Mesenchymal stem cell (in vitro differentiated cells and primary cell): ENCODE data around the gene XAGE1B.
"Not testable (repeated sequence)": the region's sequence is repeated elsewhere in the genome, so short reads cannot be mapped to it uniquely, and the experiment has no call there.

ENCODE experiments used
- DNase-seq: peaks from one replicate; pipeline ENCODE4 v3.0.0-alpha.2; 2013
- H2AFZ ChIP-seq: one replicate; pipeline ENCODE4 v1.6.1; 2013; ENCODE audit warnings: low read depth, mild to moderate bottlenecking, control low read depth, inconsistent platforms, low read length, moderate library complexity
- H2AK5ac ChIP-seq: 2 replicates; pipeline ENCODE4 v1.6.1; 2013; ENCODE audit warnings: low read length, moderate library complexity, mild to moderate bottlenecking, inconsistent platforms; ENCODE audit not compliant: severe bottlenecking
- H2BK120ac ChIP-seq: one replicate; pipeline ENCODE4 v1.6.1; 2013; ENCODE audit warnings: low read depth, mild to moderate bottlenecking, inconsistent platforms, low read length, moderate library complexity
- H2BK12ac ChIP-seq, 2 experiments: one replicate each; pipeline ENCODE4 v1.6.1; 2013; ENCODE audit warnings: inconsistent platforms in 2 of 2, low read length in 2 of 2, mild to moderate bottlenecking in 2 of 2, moderate library complexity in 2 of 2, control low read depth in 1 of 2
- H2BK15ac ChIP-seq: one replicate; pipeline ENCODE4 v1.6.1; 2013; ENCODE audit warnings: mild to moderate bottlenecking, low read depth, inconsistent platforms; ENCODE audit not compliant: poor library complexity, severe bottlenecking
- H2BK5ac ChIP-seq: 2 replicates; pipeline ENCODE4 v1.6.1; 2013; ENCODE audit warnings: low read depth, mild to moderate bottlenecking, low read length, control low read depth, inconsistent platforms; ENCODE audit not compliant: poor library complexity, severe bottlenecking
- H3K14ac ChIP-seq, 2 experiments: one replicate each; pipeline ENCODE4 v1.6.1; 2013; ENCODE audit warnings: inconsistent platforms in 2 of 2, low read length in 2 of 2, control low read depth in 1 of 2, mild to moderate bottlenecking in 1 of 2, moderate library complexity in 1 of 2
- H3K18ac ChIP-seq, 2 experiments: one replicate each; pipeline ENCODE4 v1.6.1; 2013; ENCODE audit warnings: inconsistent platforms in 2 of 2, low read length in 2 of 2, control low read depth in 1 of 2, low read depth in 1 of 2, mild to moderate bottlenecking in 1 of 2
- H3K23ac ChIP-seq, 2 experiments: one replicate each; pipeline ENCODE4 v1.6.1; 2013; ENCODE audit warnings: inconsistent platforms in 2 of 2, low read length in 2 of 2, mild to moderate bottlenecking in 2 of 2, moderate library complexity in 2 of 2, control low read depth in 1 of 2
- H3K27ac ChIP-seq: 2 replicates; pipeline ENCODE4 v1.5.1; 2013; ENCODE audit warnings: mild to moderate bottlenecking, moderate library complexity, low read length, control low read depth, inconsistent platforms; ENCODE audit not compliant: poor library complexity, severe bottlenecking
- H3K27me3 ChIP-seq, 2 experiments: 2 replicates each; pipeline versions ENCODE4 v1.6.1 to v1.7.0; 2013; ENCODE audit warnings: low read length in 2 of 2, mild to moderate bottlenecking in 2 of 2, moderate library complexity in 2 of 2, control low read depth in 1 of 2, inconsistent platforms in 1 of 2; ENCODE audit not compliant: control insufficient read depth in 1 of 2, insufficient read depth in 1 of 2
- H3K36me3 ChIP-seq, 2 experiments: 2 replicates each; pipeline versions ENCODE4 v1.6.1 to v1.7.0; 2013; ENCODE audit warnings: low read length in 2 of 2, control low read depth in 1 of 2, inconsistent platforms in 1 of 2, low read depth in 1 of 2, mild to moderate bottlenecking in 1 of 2; ENCODE audit not compliant: insufficient read depth in 2 of 2, control insufficient read depth in 1 of 2
- H3K4ac ChIP-seq, 2 experiments: one replicate each; pipeline ENCODE4 v1.6.1; 2013; ENCODE audit warnings: inconsistent platforms in 2 of 2, low read length in 2 of 2, mild to moderate bottlenecking in 2 of 2, moderate library complexity in 2 of 2, control low read depth in 1 of 2, low read depth in 1 of 2
- H3K4me1 ChIP-seq: 2 replicates; pipeline ENCODE4 v1.6.1; 2013; ENCODE audit warnings: low read depth, low read length, control low read depth; ENCODE audit not compliant: control insufficient read depth, insufficient read depth
- H3K4me2 ChIP-seq: 2 replicates; pipeline ENCODE4 v1.6.1; 2013; ENCODE audit warnings: low read length, mild to moderate bottlenecking, inconsistent platforms; ENCODE audit not compliant: poor library complexity, severe bottlenecking
- H3K4me3 ChIP-seq, 2 experiments: 2 replicates each; pipeline versions ENCODE4 v1.5.1 to v1.7.0; 2013; ENCODE audit warnings: low read length in 2 of 2, mild to moderate bottlenecking in 2 of 2, control low read depth in 1 of 2, low read depth in 1 of 2; ENCODE audit not compliant: insufficient read depth in 1 of 2
- H3K79me1 ChIP-seq: replicated peaks from 2 replicates; pipeline ENCODE4 v1.6.1; 2013; ENCODE audit warnings: mild to moderate bottlenecking, control low read depth, low read length, inconsistent platforms; ENCODE audit not compliant: poor library complexity, severe bottlenecking
- H3K9ac ChIP-seq: 2 replicates; pipeline ENCODE4 v1.7.0; 2013; ENCODE audit warnings: mild to moderate bottlenecking, low read length, moderate library complexity
- H3K9me3 ChIP-seq: 2 replicates; pipeline ENCODE4 v1.7.0; 2013; ENCODE audit warnings: mild to moderate bottlenecking, low read length; ENCODE audit not compliant: control insufficient read depth
- H4K8ac ChIP-seq: one replicate; pipeline ENCODE4 v1.6.1; 2013; ENCODE audit warnings: inconsistent platforms, mild to moderate bottlenecking, low read length, moderate library complexity
- H4K91ac ChIP-seq: one replicate; pipeline ENCODE4 v1.6.1; 2013; ENCODE audit warnings: mild to moderate bottlenecking, low read length, inconsistent platforms
- WGBS: methylation state at CpG from one replicate; pipeline ENCODE4 v1.1.7; 2013; ENCODE audit warnings: mixed read lengths; 5-methylcytosine and 5-hydroxymethylcytosine counted together

XAGE1B gene

DNA sequence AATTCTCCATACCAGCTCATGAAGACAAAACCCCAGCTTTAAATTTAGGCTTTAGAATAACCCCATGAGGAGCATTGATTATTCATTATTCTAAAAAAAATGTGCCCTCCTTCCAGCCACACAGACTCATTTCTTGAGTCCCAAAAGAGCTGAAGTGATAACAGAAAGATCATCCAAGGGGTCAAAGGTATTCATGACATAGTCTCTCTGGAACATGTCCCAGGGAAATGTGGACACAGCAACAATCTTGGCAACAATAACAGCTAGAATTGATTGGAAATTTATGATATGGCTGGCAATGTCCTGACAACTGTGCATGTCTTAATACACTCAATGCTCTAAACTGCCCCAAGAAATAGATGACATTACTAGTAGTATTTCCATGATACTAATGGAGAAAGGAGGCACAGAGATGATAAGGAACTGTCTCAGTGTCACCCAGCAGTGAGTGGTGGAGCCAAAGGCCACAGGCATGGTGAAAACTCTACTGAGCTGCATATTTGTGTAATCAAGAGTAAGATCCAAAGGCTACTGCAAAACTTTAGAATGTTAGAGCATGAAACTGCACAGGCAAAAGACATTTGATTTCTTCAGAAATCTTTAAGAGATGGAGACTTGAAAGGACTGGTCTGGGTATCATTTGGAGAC is 37.3 kb upstream of the XAGE1B start:
- H3K4me1 ChIP-seq: no peaks in the 10 kb centered on the region
- no peak overlapping the region for H2BK5ac ChIP-seq
- H2AFZ ChIP-seq: no peak overlapping the region
- no peak for DNase-seq
- H3K23ac ChIP-seq: no peak overlapping the region
- H3K9ac ChIP-seq: no peak overlapping the region
- H3K79me1 ChIP-seq: no peaks in the 10 kb centered on the region
- no peak overlapping the region for H2BK120ac ChIP-seq
- H4K8ac ChIP-seq: no peak overlapping the region
- H3K9me3 ChIP-seq: no peaks in the 10 kb centered on the region
- H4K91ac ChIP-seq: no peak overlapping the region
- no peak overlapping the region for H3K4me3 ChIP-seq
- no peak overlapping the region for H3K4me2 ChIP-seq
- no peak overlapping the region for H2AK5ac ChIP-seq
- no peak overlapping the region for H3K4ac ChIP-seq
- H3K18ac ChIP-seq: no peak overlapping the region
- no peak overlapping the region for H2BK15ac ChIP-seq
- no peak overlapping the region for H2BK12ac ChIP-seq
- no peaks in the 10 kb centered on the region for H3K36me3 ChIP-seq
- no peak overlapping the region for H3K14ac ChIP-seq
- peaks cover 0 to 48% of the 10 kb centered on the region in 2 experiments for H3K27me3 ChIP-seq
- no peak overlapping the region for H3K27ac ChIP-seq

GRCh38 chrX:52548769-52549168 is 31.9 kb upstream of the XAGE1B start:
- H3K27me3 ChIP-seq: peaks cover 0 to 24% of the 10 kb centered on the region in 2 experiments
- no CpG with 5 or more reads among the region's 3 CpGs for WGBS
- H3K4me2 ChIP-seq: not testable (repeated sequence)

GRCh38 chrX:52544147-52544840 is 27.4 kb upstream of the XAGE1B start:
- no peaks in the 10 kb centered on the region for H3K36me3 ChIP-seq
- 90% methylated on average over 20 of the region's 21 CpGs for WGBS
- H3K4me3 ChIP-seq: no peak overlapping the region
- no peak overlapping the region for H3K4me2 ChIP-seq
- H3K14ac ChIP-seq: no peak overlapping the region
- no peak overlapping the region for H3K23ac ChIP-seq
- H2BK120ac ChIP-seq: no peak overlapping the region
- no peak overlapping the region for H3K27ac ChIP-seq
- H3K9ac ChIP-seq: no peak overlapping the region
- no peak overlapping the region for H2AFZ ChIP-seq
- H3K4ac ChIP-seq: no peak overlapping the region
- H2AK5ac ChIP-seq: no peak overlapping the region
- peaks cover 0 to 37% of the 10 kb centered on the region in 2 experiments for H3K27me3 ChIP-seq
- H4K91ac ChIP-seq: no peak overlapping the region
- no peak overlapping the region for H2BK5ac ChIP-seq
- no peak overlapping the region for H3K18ac ChIP-seq
- no peak overlapping the region for H2BK15ac ChIP-seq
- H3K79me1 ChIP-seq: no peaks in the 10 kb centered on the region
- no peaks in the 10 kb centered on the region for H3K4me1 ChIP-seq
- no peaks in the 10 kb centered on the region for H3K9me3 ChIP-seq
- no peak for DNase-seq
- H2BK12ac ChIP-seq: no peak overlapping the region
- no peak overlapping the region for H4K8ac ChIP-seq

More at GRCh38 chrX:52548769-52549168, 31.9 kb upstream of the XAGE1B start:
- H3K4ac ChIP-seq, H2BK12ac ChIP-seq, H3K4me1 ChIP-seq, H3K14ac ChIP-seq, H3K23ac ChIP-seq, H2AK5ac ChIP-seq, H2BK120ac ChIP-seq, H3K36me3 ChIP-seq, H3K18ac ChIP-seq, H2AFZ ChIP-seq, DNase-seq, H3K4me3 ChIP-seq, H4K91ac ChIP-seq, H3K79me1 ChIP-seq, H2BK5ac ChIP-seq, H4K8ac ChIP-seq, H2BK15ac ChIP-seq, H3K27ac ChIP-seq, H3K9me3 ChIP-seq, H3K9ac ChIP-seq: not testable (repeated sequence)

DNA sequence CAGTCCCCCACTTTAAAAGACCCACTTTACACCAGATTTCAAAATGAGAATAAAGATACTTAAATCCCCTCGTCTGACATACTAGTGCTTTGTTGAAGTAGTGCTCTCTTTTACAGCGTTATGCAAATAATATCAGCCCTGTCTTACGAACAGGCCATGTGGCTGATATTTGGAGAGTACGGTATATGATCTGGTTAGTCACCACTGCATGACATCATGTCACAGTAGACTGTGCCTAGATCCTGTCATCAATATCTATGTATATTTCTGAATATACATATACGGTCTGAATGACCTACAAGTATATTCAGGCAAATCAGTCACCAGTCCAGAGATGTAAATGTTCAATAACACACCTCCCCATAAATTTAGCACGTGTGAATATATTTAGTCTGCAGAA is 25.4 kb upstream of the XAGE1B start:
- Histone ChIP-seq H2BK15ac (no peak overlapping the region), H2BK5ac (no peak overlapping the region), H3K36me3 (no peaks in the 10 kb centered on the region), H3K23ac (no peak overlapping the region), H3K4me3 (no peak overlapping the region), H2BK120ac (no peak overlapping the region), H4K91ac (no peak overlapping the region), H3K27ac (no peak overlapping the region), H3K14ac (no peak overlapping the region), H3K27me3 (peaks cover 0 to 26% of the 10 kb centered on the region in 2 experiments), H3K79me1 (no peaks in the 10 kb centered on the region), H2BK12ac (no peak overlapping the region), H3K4ac (no peak overlapping the region), H2AFZ (no peak overlapping the region), H3K9me3 (no peaks in the 10 kb centered on the region), H3K18ac (no peak overlapping the region), H3K9ac (no peak overlapping the region), H3K4me2 (no peak overlapping the region), H3K4me1 (no peaks in the 10 kb centered on the region), H2AK5ac (no peak overlapping the region), H4K8ac (no peak overlapping the region)
- WGBS: no CpG with 5 or more reads among the region's 6 CpGs
- no peak for DNase-seq
